Lower lobe of right lung (tissue), 2 donors: ENCODE measurements around the gene RAC3. TPM values are rescaled to one million over a fixed set of nuclear protein-coding genes. Genes with fewer than 3 reads are reported as not detected.

Experiments
- ATAC-seq, 2 donors: fragments of 200-7000 bp; cut with Tn5 transposase; one replicate each; pipeline ENCODE4 v1.9.1; 2020 to 2022; ENCODE audit warnings: mild to moderate bottlenecking in 2 of 2, moderate library complexity in 2 of 2
- DNase-seq: peaks from one replicate; pipeline ENCODE4 v3.0.0-alpha.2; 2020
- H3K27ac ChIP-seq: fragments of 200-600 bp; one replicate; pipeline ENCODE4 v1.8.0; 2022
- H3K27me3 ChIP-seq: fragments of 200-600 bp; one replicate; pipeline ENCODE4 v1.8.0; 2022; ENCODE audit warnings: low read depth
- H3K36me3 ChIP-seq: fragments of 200-600 bp; one replicate; pipeline ENCODE4 v1.8.0; 2022; ENCODE audit warnings: mild to moderate bottlenecking
- H3K4me1 ChIP-seq: fragments of 200-600 bp; one replicate; pipeline ENCODE4 v1.8.0; 2022
- H3K4me3 ChIP-seq: fragments of 200-600 bp; one replicate; pipeline ENCODE4 v1.8.0; 2022; ENCODE audit warnings: mild to moderate bottlenecking
- H3K9me3 ChIP-seq: fragments of 200-600 bp; one replicate; pipeline ENCODE4 v1.8.0; 2022
- intact Hi-C: fragments of 100-400 bp; cut with DNase I; formaldehyde crosslinking; loops from one replicate; pipeline ENCODE4 v1.11.0; 2022
- total RNA-seq: library from RNA; stranded (reverse); fragmentation: NEBNext Ultra II Directional; extraction: Animal tissue kit (Norgen Biotek cat#: 25700); gene quantifications from one replicate; pipeline ENCODE4 v1.2.1, GENCODE V29; 2021
- TF ChIP-seq, protein P1 (sequence below): fragments of 200-600 bp; IDR thresholded peaks from one replicate; pipeline ENCODE4 v1.8.0; 2022; ENCODE audit warnings: antibody characterized with exemption, mild to moderate bottlenecking
- donor health status: DM: no; HTN: yes; CAD: no; lungs with severe emphysema.

RAC3 gene
- total RNA-seq, 1 donor from 2014 or later: 2.8 TPM

DNA sequence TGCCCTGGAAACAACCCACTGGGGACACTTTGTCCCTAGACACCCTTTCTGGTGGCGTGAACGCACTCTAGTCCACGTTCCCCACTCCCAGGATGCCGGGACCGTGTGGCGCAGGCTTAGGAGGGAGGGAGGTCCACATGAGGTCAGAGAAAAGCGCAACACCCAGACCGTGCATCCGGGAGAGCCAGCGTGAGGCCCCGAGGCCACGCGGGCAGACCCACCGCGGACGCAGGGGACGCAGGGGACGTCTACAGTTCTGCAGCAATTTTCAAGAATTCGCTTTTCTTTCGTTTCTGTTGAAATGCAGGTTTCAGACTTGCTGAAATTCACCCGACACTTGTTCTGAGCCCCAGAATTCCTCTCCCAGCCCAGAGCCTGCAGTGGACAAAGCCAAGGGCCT is 15.4 kb downstream of the RAC3 start:
- ATAC-seq (no peak), DNase-seq (no peak)
- H3K27ac ChIP-seq: no peak overlapping the region
- peaks cover 20% of the 10 kb centered on the region for H3K4me1 ChIP-seq
- TF ChIP-seq, protein P1, sequence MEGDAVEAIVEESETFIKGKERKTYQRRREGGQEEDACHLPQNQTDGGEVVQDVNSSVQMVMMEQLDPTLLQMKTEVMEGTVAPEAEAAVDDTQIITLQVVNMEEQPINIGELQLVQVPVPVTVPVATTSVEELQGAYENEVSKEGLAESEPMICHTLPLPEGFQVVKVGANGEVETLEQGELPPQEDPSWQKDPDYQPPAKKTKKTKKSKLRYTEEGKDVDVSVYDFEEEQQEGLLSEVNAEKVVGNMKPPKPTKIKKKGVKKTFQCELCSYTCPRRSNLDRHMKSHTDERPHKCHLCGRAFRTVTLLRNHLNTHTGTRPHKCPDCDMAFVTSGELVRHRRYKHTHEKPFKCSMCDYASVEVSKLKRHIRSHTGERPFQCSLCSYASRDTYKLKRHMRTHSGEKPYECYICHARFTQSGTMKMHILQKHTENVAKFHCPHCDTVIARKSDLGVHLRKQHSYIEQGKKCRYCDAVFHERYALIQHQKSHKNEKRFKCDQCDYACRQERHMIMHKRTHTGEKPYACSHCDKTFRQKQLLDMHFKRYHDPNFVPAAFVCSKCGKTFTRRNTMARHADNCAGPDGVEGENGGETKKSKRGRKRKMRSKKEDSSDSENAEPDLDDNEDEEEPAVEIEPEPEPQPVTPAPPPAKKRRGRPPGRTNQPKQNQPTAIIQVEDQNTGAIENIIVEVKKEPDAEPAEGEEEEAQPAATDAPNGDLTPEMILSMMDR: no peak
- no peaks in the 10 kb centered on the region for H3K27me3 ChIP-seq
- no peak overlapping the region for H3K4me3 ChIP-seq
- intact Hi-C loops: no loop called here
- H3K9me3 ChIP-seq: no peaks in the 10 kb centered on the region
- peaks cover 29% of the 10 kb centered on the region for H3K36me3 ChIP-seq

DNA sequence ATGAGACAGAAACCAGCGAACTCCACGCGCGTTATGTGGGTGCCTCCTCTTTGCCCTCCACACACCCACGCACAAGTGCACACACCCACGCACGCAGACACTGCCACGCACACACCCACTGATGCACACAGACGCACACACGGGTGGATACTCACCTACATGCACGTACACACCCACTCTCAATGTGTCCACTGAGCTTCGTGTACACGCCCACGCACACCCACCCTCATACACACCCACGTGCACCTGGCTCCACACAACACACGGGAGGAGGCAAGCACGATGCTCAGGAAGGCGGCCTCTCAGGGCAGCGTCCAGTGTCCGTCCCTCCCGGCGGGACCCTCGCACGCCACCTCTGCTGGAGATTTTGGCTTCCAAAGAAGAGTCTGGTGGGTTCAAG is 15.9 kb downstream of the RAC3 start:
- H3K27me3 ChIP-seq: no peaks in the 10 kb centered on the region
- H3K36me3 ChIP-seq: peaks cover 29% of the 10 kb centered on the region
- peaks cover 22% of the 10 kb centered on the region for H3K4me1 ChIP-seq
- no peak overlapping the region for H3K4me3 ChIP-seq
- TF ChIP-seq, protein P1: no peak
- H3K27ac ChIP-seq: no peak overlapping the region
- intact Hi-C loops: no loop called here
- H3K9me3 ChIP-seq: no peaks in the 10 kb centered on the region
- DNase-seq: no peak
- no peak for ATAC-seq

DNA sequence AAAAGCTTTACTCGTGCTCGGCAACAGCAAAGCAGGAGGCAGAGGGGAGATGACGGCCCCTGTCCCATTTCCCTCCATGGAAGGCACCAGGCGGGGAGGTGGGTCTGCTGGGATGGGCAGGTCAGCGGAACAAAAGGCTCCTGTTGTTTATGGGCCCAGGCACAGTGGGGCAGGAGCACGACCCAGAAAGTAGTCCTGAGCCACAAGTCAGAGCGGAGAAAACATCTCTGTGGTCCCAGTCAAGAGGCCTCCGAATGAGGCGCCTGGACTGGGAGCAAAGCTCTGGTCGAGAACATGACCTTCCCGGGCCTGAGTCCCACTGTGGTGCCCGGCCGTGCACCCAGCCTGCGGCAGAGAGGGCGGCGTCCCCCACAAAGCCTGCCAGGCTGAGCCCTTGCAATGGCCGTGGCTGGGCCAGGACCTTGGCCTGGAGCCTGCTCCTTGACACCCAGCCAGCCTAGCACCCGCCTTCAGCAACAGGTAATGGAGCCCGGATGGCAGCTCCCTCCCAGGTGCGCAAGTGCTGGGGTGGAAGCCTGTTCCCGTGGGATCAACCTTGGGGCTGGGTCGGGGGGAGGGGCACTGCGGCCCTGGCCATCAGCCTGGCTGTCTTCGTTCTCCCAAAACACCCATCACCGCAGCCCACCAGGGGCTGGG is 16.6 kb downstream of the RAC3 start:
- DNase-seq: no peak
- ATAC-seq: no peak
- H3K4me3 ChIP-seq: no peak overlapping the region
- H3K27me3 ChIP-seq: no peaks in the 10 kb centered on the region
- TF ChIP-seq, protein P1: no peak
- H3K36me3 ChIP-seq: peaks cover 29% of the 10 kb centered on the region
- no peaks in the 10 kb centered on the region for H3K9me3 ChIP-seq
- no peak overlapping the region for H3K27ac ChIP-seq
- H3K4me1 ChIP-seq: peaks cover 28% of the 10 kb centered on the region
- intact Hi-C loops: no loop called here

DNA sequence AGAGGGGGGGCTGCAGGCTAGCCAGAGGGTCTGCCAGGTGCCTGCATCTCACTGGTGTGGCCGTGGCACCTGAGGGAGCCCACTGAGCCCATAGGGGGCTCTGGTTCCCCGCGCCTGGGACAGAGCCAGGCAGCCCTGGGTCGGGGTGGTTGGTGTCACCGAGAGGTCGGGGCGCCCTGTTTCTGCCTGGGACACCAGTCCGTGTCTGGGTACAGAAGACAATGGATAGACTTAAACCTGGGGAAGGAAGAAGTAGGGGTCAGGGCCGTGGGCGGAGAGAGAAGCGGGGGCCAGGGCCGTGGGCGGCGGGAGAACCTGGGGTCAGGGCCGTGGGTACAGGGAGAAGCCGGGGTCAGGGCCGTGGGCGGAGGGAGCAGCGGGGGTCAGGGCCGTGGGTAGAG is 17.1 kb downstream of the RAC3 start:
- ATAC-seq: no peak
- H3K4me3 ChIP-seq: no peak overlapping the region
- TF ChIP-seq, protein P1: no peak
- H3K27ac ChIP-seq: no peak overlapping the region
- intact Hi-C loops: no loop called here
- no peaks in the 10 kb centered on the region for H3K9me3 ChIP-seq
- DNase-seq: no peak
- peaks cover 34% of the 10 kb centered on the region for H3K36me3 ChIP-seq
- H3K4me1 ChIP-seq: peaks cover 34% of the 10 kb centered on the region
- H3K27me3 ChIP-seq: no peaks in the 10 kb centered on the region

DNA sequence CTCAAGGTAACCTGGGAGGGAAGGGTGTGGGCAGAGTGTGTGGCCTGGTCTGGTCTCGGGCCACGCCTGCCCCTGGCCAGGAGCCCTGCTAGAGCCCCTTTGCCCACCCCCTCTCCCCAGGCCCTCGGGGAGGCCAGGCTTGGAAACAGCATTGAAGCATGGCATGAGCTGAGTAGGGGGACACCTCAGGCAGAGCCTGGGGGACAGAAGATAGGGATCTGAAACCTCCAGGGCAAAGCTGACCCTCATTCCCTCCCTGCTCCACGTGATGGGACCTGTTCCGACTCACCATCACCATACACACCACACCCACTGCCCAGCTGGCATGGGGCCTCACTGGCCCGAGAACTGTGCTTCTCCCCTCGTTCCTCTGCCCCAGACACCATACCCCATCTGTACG is 17.6 kb downstream of the RAC3 start:
- intact Hi-C loops: no loop called here
- H3K9me3 ChIP-seq: no peaks in the 10 kb centered on the region
- DNase-seq (no peak), ATAC-seq (no peak)
- no peak overlapping the region for H3K4me3 ChIP-seq
- TF ChIP-seq, protein P1: no peak
- H3K4me1 ChIP-seq: peaks cover 37% of the 10 kb centered on the region
- H3K36me3 ChIP-seq: peaks cover 39% of the 10 kb centered on the region
- H3K27me3 ChIP-seq: no peaks in the 10 kb centered on the region
- H3K27ac ChIP-seq: no peak overlapping the region
